GM23338 (cell line): ENCODE results near the gene TRIM28. TPM values are rescaled to one million over a fixed set of nuclear protein-coding genes. Genes with fewer than 3 reads are reported as not detected.

Experiments
- ATAC-seq: fragments of 200-7000 bp; cut with Tn5 transposase; 3 replicates; pipeline ENCODE4 v1.9.1; 2020
- DNase-seq: peaks from one replicate; pipeline ENCODE4 v3.0.0-alpha.2; 2015; ENCODE audit warnings: low spot score
- H2AFZ ChIP-seq: fragments of 200-600 bp; sonication (generic); 2 replicates; pipeline ENCODE4 v1.8.0; 2016; ENCODE audit warnings: antibody characterized with exemption, mild to moderate bottlenecking, moderate library complexity
- H3F3A ChIP-seq: fragments of 200-600 bp; sonication (generic); replicated peaks from 2 replicates; pipeline ENCODE4 v1.8.0; 2017; ENCODE audit warnings: antibody characterized with exemption, mixed run types, low read depth
- H3K27ac ChIP-seq: fragments of 200-600 bp; sonication (generic); 2 replicates; pipeline ENCODE4 v1.6.1; 2016; ENCODE audit warnings: low read depth
- H3K27me3 ChIP-seq: fragments of 200-600 bp; sonication (generic); 2 replicates; pipeline ENCODE4 v1.8.0; 2016; ENCODE audit warnings: mild to moderate bottlenecking, mixed run types, moderate library complexity; ENCODE audit not compliant: insufficient read depth
- H3K36me3 ChIP-seq: fragments of 200-600 bp; sonication (generic); 2 replicates; pipeline ENCODE4 v1.8.0; 2016; ENCODE audit warnings: mild to moderate bottlenecking; ENCODE audit not compliant: insufficient read depth
- H3K4me1 ChIP-seq: fragments of 200-600 bp; sonication (generic); 2 replicates; pipeline ENCODE4 v1.8.0; 2016; ENCODE audit warnings: mild to moderate bottlenecking, moderate library complexity; ENCODE audit not compliant: insufficient read depth
- H3K4me2 ChIP-seq: fragments of 200-600 bp; sonication (generic); 2 replicates; pipeline ENCODE4 v1.7.1; 2017; ENCODE audit warnings: mixed run types
- H3K4me3 ChIP-seq: fragments of 200-600 bp; sonication (generic); 2 replicates; pipeline ENCODE4 v1.6.1; 2016; ENCODE audit warnings: mixed run types
- H3K79me2 ChIP-seq: fragments of 200-600 bp; sonication (generic); replicated peaks from 2 replicates; pipeline ENCODE4 v1.8.0; 2017; ENCODE audit warnings: mild to moderate bottlenecking; ENCODE audit not compliant: insufficient read depth
- H3K9me2 ChIP-seq: fragments of 200-600 bp; sonication (generic); 2 replicates; pipeline ENCODE4 v1.8.0; 2017; ENCODE audit not compliant: insufficient read depth
- H4K20me1 ChIP-seq: fragments of 200-600 bp; sonication (generic); replicated peaks from 2 replicates; pipeline ENCODE4 v1.8.0; 2017; ENCODE audit warnings: mild to moderate bottlenecking; ENCODE audit not compliant: insufficient read depth
- H3K27ac Mint-ChIP-seq: 2 replicates; pipeline ENCODE4 v1.8.0; 2020; ENCODE audit warnings: inconsistent platforms, mild to moderate bottlenecking, moderate library complexity, mixed read lengths
- H3K27me3 Mint-ChIP-seq: 3 replicates; pipeline ENCODE4 v1.8.0; 2022; ENCODE audit warnings: low read depth, mild to moderate bottlenecking, moderate library complexity, mixed read lengths, inconsistent platforms; ENCODE audit not compliant: insufficient read depth, poor library complexity
- H3K36me3 Mint-ChIP-seq: 3 replicates; pipeline ENCODE4 v1.8.0; 2021; ENCODE audit warnings: low read depth, mild to moderate bottlenecking, inconsistent platforms, moderate library complexity, mixed read lengths
- H3K4me1 Mint-ChIP-seq: 3 replicates; pipeline ENCODE4 v1.8.0; 2020; ENCODE audit warnings: mild to moderate bottlenecking, inconsistent platforms, mixed read lengths
- H3K4me3 Mint-ChIP-seq: 3 replicates; pipeline ENCODE4 v1.8.0; 2021; ENCODE audit warnings: moderate library complexity, mild to moderate bottlenecking, inconsistent platforms, mixed read lengths
- H3K9me3 Mint-ChIP-seq: 3 replicates; pipeline ENCODE4 v1.8.0; 2020; ENCODE audit warnings: moderate library complexity, mild to moderate bottlenecking, inconsistent platforms, mixed read lengths
- CREB1 ChIP-seq: fragments of 250-450 bp; sonication (Bioruptor Pico); IDR thresholded peaks from 2 replicates; pipeline ENCODE4 v1.5.0; 2020; ENCODE audit warnings: low read depth, mild to moderate bottlenecking, moderate library complexity
- ETS1 ChIP-seq: IDR thresholded peaks from 2 replicates; pipeline ENCODE4 v1.6.1; 2016; ENCODE audit warnings: antibody characterized with exemption
- EZH2 ChIP-seq: fragments of 200-600 bp; sonication (generic); IDR thresholded peaks from one replicate; pipeline ENCODE4 v1.8.0; 2017; ENCODE audit warnings: antibody characterized with exemption, mild to moderate bottlenecking, low read depth; ENCODE audit not compliant: unreplicated experiment
- EZH2phosphoT487 ChIP-seq: fragments of 200-600 bp; sonication (generic); IDR thresholded peaks from one replicate; pipeline ENCODE4 v1.8.1; 2018; ENCODE audit warnings: antibody characterized with exemption; ENCODE audit not compliant: unreplicated experiment
- JUNB ChIP-seq: IDR thresholded peaks from one replicate; pipeline ENCODE4 v1.6.1; 2016; ENCODE audit warnings: antibody characterized with exemption; ENCODE audit not compliant: unreplicated experiment
- NANOG ChIP-seq: IDR thresholded peaks from 2 replicates; pipeline ENCODE4 v1.6.1; 2016; ENCODE audit warnings: antibody characterized with exemption, borderline replicate concordance
- POLR2AphosphoS5 ChIP-seq: IDR thresholded peaks from 2 replicates; pipeline ENCODE4 v1.6.1; 2016; ENCODE audit warnings: antibody characterized with exemption, low read depth
- STAT1 ChIP-seq: IDR thresholded peaks from one replicate; pipeline ENCODE4 v1.6.1; 2016; ENCODE audit warnings: antibody characterized with exemption; ENCODE audit not compliant: unreplicated experiment
- ZNF114 ChIP-seq: fragments of 250-450 bp; sonication (Bioruptor Pico); IDR thresholded peaks from 2 replicates; pipeline ENCODE4 v1.5.0; 2020; ENCODE audit warnings: mild to moderate bottlenecking, moderate library complexity
- ZNF331 ChIP-seq: fragments of 250-450 bp; sonication (Bioruptor Pico); IDR thresholded peaks from 2 replicates; pipeline ENCODE4 v1.5.0; 2020; ENCODE audit warnings: low read depth, mild to moderate bottlenecking, moderate library complexity
- ZNF462 ChIP-seq: fragments of 250-450 bp; sonication (Bioruptor Pico); IDR thresholded peaks from 2 replicates; pipeline ENCODE4 v1.5.0; 2020; ENCODE audit warnings: mild to moderate bottlenecking, moderate library complexity
- polyA plus RNA-seq: library from polyadenylated mRNA; unstranded; fragments of >200 nt; fragmentation: Nextera tagmentation; extraction: Ambion mirVana; gene quantifications from 2 replicates; pipeline ENCODE4 v1.2.1, GENCODE V29; 2016
- total RNA-seq: library from RNA; depleted of rRNA; stranded (reverse); fragments of >200 nt; shearing (Covaris generic); gene quantifications from 2 replicates; pipeline ENCODE4 v1.2.3, GENCODE V29; 2014
- TF ChIP-seq, protein P1 (sequence below): IDR thresholded peaks from one replicate; pipeline ENCODE4 v1.6.1; 2018; ENCODE audit warnings: antibody characterized with exemption; ENCODE audit not compliant: unreplicated experiment
- TF ChIP-seq, protein P2 (sequence below), 2 experiments: fragments of 200-600 bp in 1 of 2; sonication (generic) in 1 of 2; conservative IDR thresholded peaks; 2 replicates each; pipeline versions ENCODE4 v1.5.1 to v1.6.1; 2016 to 2017; ENCODE audit warnings: antibody characterized with exemption in 2 of 2, low read depth in 2 of 2, mild to moderate bottlenecking in 2 of 2, moderate library complexity in 1 of 2

TRIM28 gene
- total and polyA plus RNA-seq, 2 experiments from 2014 or later = 920 to 1,430 TPM

GRCh38 chr19:58510084-58510862, 33.6 kb upstream of the TRIM28 start:
- no peak overlapping the region for H3K27ac ChIP-seq
- H4K20me1 ChIP-seq = no peaks in the 10 kb centered on the region
- H3K4me1 ChIP-seq = peaks cover 7% of the 10 kb centered on the region; the same call in 1 of the 2 replicates
- H3K36me3 ChIP-seq = no peaks in the 10 kb centered on the region
- ATAC-seq (no peak), DNase-seq (no peak)
- H2AFZ ChIP-seq = no peak overlapping the region
- peaks cover 3% of the 10 kb centered on the region; the same call in 1 of the 2 replicates for H3F3A ChIP-seq
- TF ChIP-seq ETS1 (no peak), ZNF462 (CRISPR knock-in tag) (no peak), EZH2phosphoT487 (no peak), NANOG (no peak), CREB1 (CRISPR knock-in tag) (no peak), JUNB (no peak), STAT1 (no peak), ZNF331 (no peak), ZNF114 (CRISPR knock-in tag) (no peak), EZH2 (no peak), POLR2AphosphoS5 (no peak)
- TF ChIP-seq, protein P1, sequence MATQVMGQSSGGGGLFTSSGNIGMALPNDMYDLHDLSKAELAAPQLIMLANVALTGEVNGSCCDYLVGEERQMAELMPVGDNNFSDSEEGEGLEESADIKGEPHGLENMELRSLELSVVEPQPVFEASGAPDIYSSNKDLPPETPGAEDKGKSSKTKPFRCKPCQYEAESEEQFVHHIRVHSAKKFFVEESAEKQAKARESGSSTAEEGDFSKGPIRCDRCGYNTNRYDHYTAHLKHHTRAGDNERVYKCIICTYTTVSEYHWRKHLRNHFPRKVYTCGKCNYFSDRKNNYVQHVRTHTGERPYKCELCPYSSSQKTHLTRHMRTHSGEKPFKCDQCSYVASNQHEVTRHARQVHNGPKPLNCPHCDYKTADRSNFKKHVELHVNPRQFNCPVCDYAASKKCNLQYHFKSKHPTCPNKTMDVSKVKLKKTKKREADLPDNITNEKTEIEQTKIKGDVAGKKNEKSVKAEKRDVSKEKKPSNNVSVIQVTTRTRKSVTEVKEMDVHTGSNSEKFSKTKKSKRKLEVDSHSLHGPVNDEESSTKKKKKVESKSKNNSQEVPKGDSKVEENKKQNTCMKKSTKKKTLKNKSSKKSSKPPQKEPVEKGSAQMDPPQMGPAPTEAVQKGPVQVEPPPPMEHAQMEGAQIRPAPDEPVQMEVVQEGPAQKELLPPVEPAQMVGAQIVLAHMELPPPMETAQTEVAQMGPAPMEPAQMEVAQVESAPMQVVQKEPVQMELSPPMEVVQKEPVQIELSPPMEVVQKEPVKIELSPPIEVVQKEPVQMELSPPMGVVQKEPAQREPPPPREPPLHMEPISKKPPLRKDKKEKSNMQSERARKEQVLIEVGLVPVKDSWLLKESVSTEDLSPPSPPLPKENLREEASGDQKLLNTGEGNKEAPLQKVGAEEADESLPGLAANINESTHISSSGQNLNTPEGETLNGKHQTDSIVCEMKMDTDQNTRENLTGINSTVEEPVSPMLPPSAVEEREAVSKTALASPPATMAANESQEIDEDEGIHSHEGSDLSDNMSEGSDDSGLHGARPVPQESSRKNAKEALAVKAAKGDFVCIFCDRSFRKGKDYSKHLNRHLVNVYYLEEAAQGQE = no peak
- TF ChIP-seq, protein P2, sequence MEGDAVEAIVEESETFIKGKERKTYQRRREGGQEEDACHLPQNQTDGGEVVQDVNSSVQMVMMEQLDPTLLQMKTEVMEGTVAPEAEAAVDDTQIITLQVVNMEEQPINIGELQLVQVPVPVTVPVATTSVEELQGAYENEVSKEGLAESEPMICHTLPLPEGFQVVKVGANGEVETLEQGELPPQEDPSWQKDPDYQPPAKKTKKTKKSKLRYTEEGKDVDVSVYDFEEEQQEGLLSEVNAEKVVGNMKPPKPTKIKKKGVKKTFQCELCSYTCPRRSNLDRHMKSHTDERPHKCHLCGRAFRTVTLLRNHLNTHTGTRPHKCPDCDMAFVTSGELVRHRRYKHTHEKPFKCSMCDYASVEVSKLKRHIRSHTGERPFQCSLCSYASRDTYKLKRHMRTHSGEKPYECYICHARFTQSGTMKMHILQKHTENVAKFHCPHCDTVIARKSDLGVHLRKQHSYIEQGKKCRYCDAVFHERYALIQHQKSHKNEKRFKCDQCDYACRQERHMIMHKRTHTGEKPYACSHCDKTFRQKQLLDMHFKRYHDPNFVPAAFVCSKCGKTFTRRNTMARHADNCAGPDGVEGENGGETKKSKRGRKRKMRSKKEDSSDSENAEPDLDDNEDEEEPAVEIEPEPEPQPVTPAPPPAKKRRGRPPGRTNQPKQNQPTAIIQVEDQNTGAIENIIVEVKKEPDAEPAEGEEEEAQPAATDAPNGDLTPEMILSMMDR (conservative IDR thresholded peaks at IDR 0.05; ENCODE audit: low read depth in 2 of 2) = no peak
- Mint-ChIP-seq H3K27ac (no peak overlapping the region), H3K4me1 (peaks cover 8% of the 10 kb centered on the region), H3K9me3 (peaks cover 12% of the 10 kb centered on the region), H3K36me3 (peaks cover 9% of the 10 kb centered on the region), H3K27me3 (peaks cover 25% of the 10 kb centered on the region), H3K4me3 (no peak overlapping the region; the same call in 2 of the 3 replicates)
- no peak overlapping the region for H3K4me2 ChIP-seq
- H3K27me3 ChIP-seq = no peaks in the 10 kb centered on the region
- H3K79me2 ChIP-seq = 0 out of 2 replicates have a peak, but pooled peaks cover 3% of the 10 kb centered on the region
- no peak overlapping the region for H3K4me3 ChIP-seq
- no peaks in the 10 kb centered on the region for H3K9me2 ChIP-seq
